ENCODE results near the gene CYP46A1. TPM values are rescaled to one million over a fixed set of nuclear protein-coding genes. Genes with fewer than 3 reads are reported as not detected.

Gene CYP46A1
- total and polyA plus RNA-seq, 4 donors: 0.14 to 0.92 (median 0.48) TPM

GRCh38 chr14:99693918-99694317, 9.8 kb downstream of the CYP46A1 start:
- Histone ChIP-seq H3K9me3 (ENCODE audit: control insufficient read depth in 4 of 4, low read length in 3 of 4) (no peaks in the 10 kb centered on the region), H3K4me3 (ENCODE audit: low read depth in 1 of 3, low read length in 3 of 3) (no peak overlapping the region), H3K27me3 (ENCODE audit: control insufficient read depth in 4 of 4, insufficient read depth in 4 of 4, low read length in 3 of 4) (no peaks in the 10 kb centered on the region), H3K4me1 (ENCODE audit: control insufficient read depth in 4 of 4, insufficient read depth in 4 of 4, low read length in 3 of 4) (no peaks in the 10 kb centered on the region), H3K27ac (ENCODE audit: low read depth in 1 of 2, low read length in 2 of 2) (no peak overlapping the region), H3K36me3 (ENCODE audit: control insufficient read depth in 4 of 4, insufficient read depth in 3 of 4, low read depth in 1 of 4, low read length in 3 of 4) (no peaks in the 10 kb centered on the region), H3K9ac (ENCODE audit: low read depth in 1 of 2, low read length in 2 of 2) (no peak overlapping the region)
- TF ChIP-seq FOXA2 (IDR thresholded peaks at IDR 0.05) (no peak), YY1 (IDR thresholded peaks at IDR 0.05) (no peak), CTCF (IDR thresholded peaks at IDR 0.05; ENCODE audit: low read depth, low read length, missing input control) (no peak), MAX (IDR thresholded peaks at IDR 0.05) (no peak), ZBTB33 (IDR thresholded peaks at IDR 0.05) (no peak), REST (IDR thresholded peaks at IDR 0.05) (no peak), TAF1 (conservative IDR thresholded peaks at IDR 0.05) (no peak), JUND (IDR thresholded peaks at IDR 0.05) (no peak), SP1 (IDR thresholded peaks at IDR 0.05) (no peak)
- no peak for DNase-seq (ENCODE audit: low spot score)
- 77% methylated on average over 3 of the region's 3 CpGs for WGBS

- no peak overlapping the region for H3K9ac ChIP-seq (ENCODE audit: low read depth in 1 of 2, low read length in 2 of 2)
- H3K4me1 ChIP-seq (ENCODE audit: control insufficient read depth in 4 of 4, insufficient read depth in 4 of 4, low read length in 3 of 4): no peaks in the 10 kb centered on the region
- no peak for DNase-seq (ENCODE audit: low spot score)
- H3K27ac ChIP-seq (ENCODE audit: low read depth in 1 of 2, low read length in 2 of 2): no peak overlapping the region
- H3K4me3 ChIP-seq (ENCODE audit: low read depth in 1 of 3, low read length in 3 of 3): no peak overlapping the region
- H3K9me3 ChIP-seq (ENCODE audit: control insufficient read depth in 4 of 4, low read length in 3 of 4): no peaks in the 10 kb centered on the region
- no peaks in the 10 kb centered on the region for H3K36me3 ChIP-seq (ENCODE audit: control insufficient read depth in 4 of 4, insufficient read depth in 3 of 4, low read depth in 1 of 4, low read length in 3 of 4)
- WGBS: 92% methylated on average over 4 of the region's 4 CpGs
- no peaks in the 10 kb centered on the region for H3K27me3 ChIP-seq (ENCODE audit: control insufficient read depth in 4 of 4, insufficient read depth in 4 of 4, low read length in 3 of 4)
- TF ChIP-seq NR2F2 (IDR thresholded peaks at IDR 0.05): no peak
- TF ChIP-seq HNF4A (conservative IDR thresholded peaks at IDR 0.05): no peak
- TF ChIP-seq FOXA1 (IDR thresholded peaks at IDR 0.05): no peak
- TF ChIP-seq FOXA2 (IDR thresholded peaks at IDR 0.05): no peak
- no peak for TF ChIP-seq HNF4G (IDR thresholded peaks at IDR 0.05)
- TF ChIP-seq YY1 (IDR thresholded peaks at IDR 0.05): no peak
- TF ChIP-seq EGR1 (IDR thresholded peaks at IDR 0.05; ENCODE audit: low read depth in 2 of 2): no peak
- no peak for TF ChIP-seq MAX (IDR thresholded peaks at IDR 0.05)
- TF ChIP-seq CTCF (IDR thresholded peaks at IDR 0.05; ENCODE audit: low read depth, low read length, missing input control): no peak
- TF ChIP-seq ZBTB33 (IDR thresholded peaks at IDR 0.05): no peak
- no peak for TF ChIP-seq GABPA (IDR thresholded peaks at IDR 0.05 in 1 of 2, conservative IDR thresholded peaks at IDR 0.05 in 1 of 2)
- no peak for TF ChIP-seq SP1 (IDR thresholded peaks at IDR 0.05)
- no peak for TF ChIP-seq RXRA (IDR thresholded peaks at IDR 0.05)
These were observed 12.8 kb downstream of the CYP46A1 start for GRCh38 chr14:99696929-99697328.

All from liver (tissue), 9 donors.